Measurements from ENCODE around the gene USP36. TPM values are rescaled to one million over a fixed set of nuclear protein-coding genes. Genes with fewer than 3 reads are reported as not detected.
"Not testable (repeated sequence)": the region's sequence is repeated elsewhere in the genome, so short reads cannot be mapped to it uniquely, and the experiment has no call there.

The USP36 gene
- polyA plus RNA-seq, 1 donor (not counting 4 experiments of a cell fraction or from before 2014, with no cell fraction given): 25.2 TPM

DNA sequence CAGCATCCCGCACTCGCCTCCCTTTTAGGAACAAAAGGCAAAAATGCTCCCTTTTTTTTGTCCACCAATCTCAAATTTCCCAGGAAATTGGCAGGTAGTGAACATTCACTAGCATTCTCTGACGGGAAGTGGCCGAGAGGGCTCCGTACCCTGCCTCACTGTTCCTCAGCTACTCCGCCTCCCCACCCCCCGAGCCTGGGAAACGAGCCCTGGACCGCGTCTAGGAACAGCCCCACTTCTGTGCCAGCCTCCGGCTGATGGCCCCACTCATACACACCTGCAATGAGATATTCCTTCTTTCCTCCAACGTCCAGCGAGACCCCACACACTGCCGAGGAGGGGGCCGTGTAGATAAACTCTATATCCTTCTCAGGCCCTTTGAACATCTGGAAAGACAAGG is 30.0 kb upstream of the USP36 start:
- no peak overlapping the region for H3K4me2 ChIP-seq (ENCODE audit: control insufficient read depth, extremely low read depth, insufficient read depth, low read depth, low read length)
- no peaks in the 10 kb centered on the region for H3K79me2 ChIP-seq (ENCODE audit: control insufficient read depth, insufficient read depth, low read length)
- dilution Hi-C loops (cut with MboI; ENCODE audit: extremely low pct_ligation_motif_present, low sequenced_read_pairs): no loop called here
- H3K4me3 ChIP-seq (ENCODE audit: control insufficient read depth in 2 of 3, extremely low read depth in 1 of 3, insufficient read depth in 2 of 3, low read depth in 1 of 3, low read length in 3 of 3): no peak overlapping the region
- H3K36me3 ChIP-seq (ENCODE audit: control insufficient read depth in 2 of 2, extremely low read depth in 1 of 2, insufficient read depth in 2 of 2, low read length in 2 of 2): no peaks in the 10 kb centered on the region
- no peaks in the 10 kb centered on the region for H4K20me1 ChIP-seq (ENCODE audit: control insufficient read depth, extremely low read depth, insufficient read depth, low read length)
- DNase-seq (ENCODE audit: low read depth, low spot score) (no peak), FAIRE-seq (no peak)
- no peaks in the 10 kb centered on the region for H3K9me3 ChIP-seq (ENCODE audit: control insufficient read depth, low read depth, low read length)
- TF ChIP-seq, protein P1, sequence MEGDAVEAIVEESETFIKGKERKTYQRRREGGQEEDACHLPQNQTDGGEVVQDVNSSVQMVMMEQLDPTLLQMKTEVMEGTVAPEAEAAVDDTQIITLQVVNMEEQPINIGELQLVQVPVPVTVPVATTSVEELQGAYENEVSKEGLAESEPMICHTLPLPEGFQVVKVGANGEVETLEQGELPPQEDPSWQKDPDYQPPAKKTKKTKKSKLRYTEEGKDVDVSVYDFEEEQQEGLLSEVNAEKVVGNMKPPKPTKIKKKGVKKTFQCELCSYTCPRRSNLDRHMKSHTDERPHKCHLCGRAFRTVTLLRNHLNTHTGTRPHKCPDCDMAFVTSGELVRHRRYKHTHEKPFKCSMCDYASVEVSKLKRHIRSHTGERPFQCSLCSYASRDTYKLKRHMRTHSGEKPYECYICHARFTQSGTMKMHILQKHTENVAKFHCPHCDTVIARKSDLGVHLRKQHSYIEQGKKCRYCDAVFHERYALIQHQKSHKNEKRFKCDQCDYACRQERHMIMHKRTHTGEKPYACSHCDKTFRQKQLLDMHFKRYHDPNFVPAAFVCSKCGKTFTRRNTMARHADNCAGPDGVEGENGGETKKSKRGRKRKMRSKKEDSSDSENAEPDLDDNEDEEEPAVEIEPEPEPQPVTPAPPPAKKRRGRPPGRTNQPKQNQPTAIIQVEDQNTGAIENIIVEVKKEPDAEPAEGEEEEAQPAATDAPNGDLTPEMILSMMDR (optimal IDR thresholded peaks at IDR 0.05 in 1 of 3, IDR thresholded peaks at IDR 0.05 in 1 of 3, conservative IDR thresholded peaks at IDR 0.05 in 1 of 3; ENCODE audit: extremely low read depth in 1 of 3, insufficient read depth in 2 of 3, low read length in 3 of 3): no peak
- no peak for TF ChIP-seq EZH2 (IDR thresholded peaks at IDR 0.05; ENCODE audit: low read length)
- H2AFZ ChIP-seq (ENCODE audit: control insufficient read depth, low read length): no peak overlapping the region
- no peaks in the 10 kb centered on the region for H3K27me3 ChIP-seq (ENCODE audit: control insufficient read depth, extremely low read depth, insufficient read depth, low read length)
- no peak overlapping the region for H3K9ac ChIP-seq (ENCODE audit: control insufficient read depth, extremely low read depth, insufficient read depth, low read length)
- H3K9me1 ChIP-seq (ENCODE audit: control insufficient read depth, extremely low read depth, insufficient read depth, low read length): no peaks in the 10 kb centered on the region
- no peak overlapping the region for H3K27ac ChIP-seq (ENCODE audit: control insufficient read depth, insufficient read depth, low read length)
- no peaks in the 10 kb centered on the region for H3K4me1 ChIP-seq (ENCODE audit: control insufficient read depth, extremely low read depth, insufficient read depth, low read length)

DNA sequence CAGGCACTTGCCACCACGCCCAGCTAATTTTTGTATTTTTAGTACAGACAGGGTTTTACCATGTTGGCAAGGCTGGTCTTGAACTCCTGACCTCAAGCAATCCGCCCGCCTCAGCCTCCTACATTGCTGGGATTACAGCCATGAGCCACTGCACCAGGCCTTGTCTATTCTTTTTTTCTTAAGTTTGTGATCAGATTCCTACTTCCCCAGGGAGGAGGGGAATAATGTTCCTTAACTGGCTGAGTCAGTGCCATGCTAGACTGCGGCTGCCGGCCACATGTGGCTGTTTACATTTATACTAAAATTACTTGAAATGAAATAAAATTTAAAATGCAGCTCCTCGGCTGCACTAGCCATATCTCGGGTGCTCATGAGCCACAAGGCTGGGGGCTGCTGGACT is 27.8 kb upstream of the USP36 start:
- Histone ChIP-seq H3K36me3 (ENCODE audit: control insufficient read depth in 2 of 2, extremely low read depth in 1 of 2, insufficient read depth in 2 of 2, low read length in 2 of 2) (no peaks in the 10 kb centered on the region), H3K27ac (ENCODE audit: control insufficient read depth, insufficient read depth, low read length) (no peak overlapping the region), H2AFZ (ENCODE audit: control insufficient read depth, low read length) (no peak overlapping the region), H3K79me2 (ENCODE audit: control insufficient read depth, insufficient read depth, low read length) (no peaks in the 10 kb centered on the region), H3K4me2 (ENCODE audit: control insufficient read depth, extremely low read depth, insufficient read depth, low read depth, low read length) (no peak overlapping the region), H3K9me3 (ENCODE audit: control insufficient read depth, low read depth, low read length) (no peaks in the 10 kb centered on the region), H3K4me1 (ENCODE audit: control insufficient read depth, extremely low read depth, insufficient read depth, low read length) (no peaks in the 10 kb centered on the region), H3K9ac (ENCODE audit: control insufficient read depth, extremely low read depth, insufficient read depth, low read length) (no peak overlapping the region), H3K4me3 (ENCODE audit: control insufficient read depth in 2 of 3, extremely low read depth in 1 of 3, insufficient read depth in 2 of 3, low read depth in 1 of 3, low read length in 3 of 3) (no peak overlapping the region), H3K27me3 (ENCODE audit: control insufficient read depth, extremely low read depth, insufficient read depth, low read length) (no peaks in the 10 kb centered on the region), H3K9me1 (ENCODE audit: control insufficient read depth, extremely low read depth, insufficient read depth, low read length) (no peaks in the 10 kb centered on the region), H4K20me1 (ENCODE audit: control insufficient read depth, extremely low read depth, insufficient read depth, low read length) (no peaks in the 10 kb centered on the region)
- TF ChIP-seq EZH2 (IDR thresholded peaks at IDR 0.05; ENCODE audit: low read length): no peak
- TF ChIP-seq, protein P1 (optimal IDR thresholded peaks at IDR 0.05 in 1 of 3, IDR thresholded peaks at IDR 0.05 in 1 of 3, conservative IDR thresholded peaks at IDR 0.05 in 1 of 3; ENCODE audit: extremely low read depth in 1 of 3, insufficient read depth in 2 of 3, low read length in 3 of 3): no peak
- no peak for DNase-seq (ENCODE audit: low read depth, low spot score)
- dilution Hi-C loops (cut with MboI; ENCODE audit: extremely low pct_ligation_motif_present, low sequenced_read_pairs): no loop called here
- FAIRE-seq: no peak

DNA sequence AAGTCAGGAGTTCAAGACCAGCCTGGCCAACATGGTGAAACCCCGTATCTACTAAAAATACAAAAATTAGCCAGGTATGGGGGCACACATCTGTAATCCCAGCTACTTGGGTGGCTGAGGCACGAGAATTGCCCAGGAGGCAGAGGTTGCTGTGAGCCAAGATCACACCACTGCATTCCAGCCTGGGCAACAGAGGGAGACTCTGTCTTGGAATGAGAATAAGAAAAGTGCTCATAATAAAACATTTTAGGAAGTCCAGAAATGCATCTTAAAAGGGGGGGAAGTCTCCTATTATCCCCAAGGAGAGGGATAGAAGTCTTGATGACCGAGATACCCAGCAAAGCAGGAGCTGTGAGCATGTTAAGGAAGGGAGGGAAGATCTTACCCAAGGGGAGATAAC is 26.4 kb upstream of the USP36 start:
- H3K4me3 ChIP-seq (ENCODE audit: control insufficient read depth in 2 of 3, extremely low read depth in 1 of 3, insufficient read depth in 2 of 3, low read depth in 1 of 3, low read length in 3 of 3); H3K4me1 ChIP-seq (ENCODE audit: control insufficient read depth, extremely low read depth, insufficient read depth, low read length); H2AFZ ChIP-seq (ENCODE audit: control insufficient read depth, low read length); H3K9ac ChIP-seq (ENCODE audit: control insufficient read depth, extremely low read depth, insufficient read depth, low read length); H3K27me3 ChIP-seq (ENCODE audit: control insufficient read depth, extremely low read depth, insufficient read depth, low read length); H3K79me2 ChIP-seq (ENCODE audit: control insufficient read depth, insufficient read depth, low read length); H3K9me1 ChIP-seq (ENCODE audit: control insufficient read depth, extremely low read depth, insufficient read depth, low read length); H4K20me1 ChIP-seq (ENCODE audit: control insufficient read depth, extremely low read depth, insufficient read depth, low read length); FAIRE-seq; H3K4me2 ChIP-seq (ENCODE audit: control insufficient read depth, extremely low read depth, insufficient read depth, low read depth, low read length); H3K9me3 ChIP-seq (ENCODE audit: control insufficient read depth, low read depth, low read length); DNase-seq (ENCODE audit: low read depth, low spot score); H3K27ac ChIP-seq (ENCODE audit: control insufficient read depth, insufficient read depth, low read length); dilution Hi-C loops (cut with MboI; ENCODE audit: extremely low pct_ligation_motif_present, low sequenced_read_pairs); H3K36me3 ChIP-seq (ENCODE audit: control insufficient read depth in 2 of 2, extremely low read depth in 1 of 2, insufficient read depth in 2 of 2, low read length in 2 of 2): not testable (repeated sequence)
